NCI-H1930 (cell line): ENCODE data around the gene FCGR3A.
"Not testable (repeated sequence)": the region's sequence is repeated elsewhere in the genome, so short reads cannot be mapped to it uniquely, and the experiment has no call there.

Experiments
- DNase-seq, 2 experiments: peaks; one replicate each; lab custom pipeline; 2025; lab: John Stamatoyannopoulos, UW

Gene FCGR3A

GRCh38 chr1:161549652-161550051, at the start of gene FCGR3A:
TSS of gene FCGR3A (minus strand) at chr1:161549818. CDS start at chr1:161549736, 82 bp downstream.
- no peak for DNase-seq

GRCh38 chr1:161597077-161597476, 47.5 kb upstream of the FCGR3A start:
- DNase-seq = not testable (repeated sequence)

- not testable (repeated sequence) for DNase-seq
These were observed 46.0 kb upstream of the FCGR3A start for GRCh38 chr1:161595583-161595982.

- not testable (repeated sequence) for DNase-seq
These were observed 45.6 kb upstream of the FCGR3A start for GRCh38 chr1:161595173-161595572.

DNA sequence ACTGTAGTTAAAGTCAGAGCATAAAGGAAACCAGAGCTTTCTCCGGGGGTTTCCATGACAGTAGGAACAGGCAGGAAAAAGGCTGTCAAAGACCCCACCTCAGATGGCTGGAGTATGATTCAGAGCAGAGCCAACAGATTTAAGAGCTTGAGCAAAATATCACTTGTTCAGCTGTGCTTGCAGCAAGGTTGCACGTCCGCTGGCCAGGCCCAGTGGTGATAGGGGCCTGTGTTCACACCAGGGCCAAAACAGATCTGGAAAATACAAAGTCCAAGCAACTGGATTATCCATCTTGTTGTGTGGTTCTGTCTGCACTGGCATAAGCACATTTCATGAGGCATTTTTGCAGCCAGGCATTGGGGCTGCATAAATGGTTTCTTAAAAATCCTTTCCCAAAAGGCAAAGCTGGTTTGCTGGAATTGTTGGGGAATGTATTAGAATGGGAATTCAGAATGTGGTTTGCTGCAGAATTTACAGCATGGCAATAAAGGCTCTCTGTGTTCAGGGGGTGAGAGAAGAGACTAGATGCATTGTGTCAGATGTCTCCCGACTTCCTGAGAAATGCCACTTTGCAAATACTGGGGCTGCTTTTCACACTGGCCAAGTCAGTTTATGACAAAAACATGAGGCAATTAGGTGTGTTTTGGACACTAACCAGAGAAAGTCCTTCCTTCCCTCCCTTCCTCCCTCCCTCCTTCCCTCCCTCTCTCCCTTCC, 44.8 kb upstream of the FCGR3A start:
- not testable (repeated sequence) for DNase-seq

- not testable (repeated sequence) for DNase-seq
These were observed 43.6 kb upstream of the FCGR3A start for GRCh38 chr1:161593092-161593755.

DNA sequence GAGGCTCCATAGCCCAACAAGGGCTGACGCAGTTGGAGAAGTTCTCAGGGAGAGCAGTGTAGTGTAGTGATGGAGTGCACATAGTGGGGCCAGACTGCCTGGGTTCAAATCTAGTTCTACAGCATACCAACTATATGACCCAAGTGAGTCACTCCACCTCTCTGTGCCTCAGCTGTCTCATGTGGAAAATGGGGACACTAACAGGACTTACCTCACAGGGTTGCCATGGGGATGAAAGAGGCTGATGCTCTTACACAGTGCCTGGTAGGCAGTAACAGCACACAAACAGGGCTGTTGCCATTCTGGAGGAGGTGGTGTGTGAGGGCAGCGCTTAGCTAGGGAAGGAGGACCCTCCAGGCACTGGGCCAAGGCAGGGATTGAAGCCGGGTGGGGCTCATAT, 43.0 kb upstream of the FCGR3A start:
- DNase-seq = not testable (repeated sequence)

GRCh38 chr1:161589920-161590319, 40.3 kb upstream of the FCGR3A start:
- not testable (repeated sequence) for DNase-seq

- not testable (repeated sequence) for DNase-seq
These were observed 39.7 kb upstream of the FCGR3A start for GRCh38 chr1:161589365-161589764.

DNA sequence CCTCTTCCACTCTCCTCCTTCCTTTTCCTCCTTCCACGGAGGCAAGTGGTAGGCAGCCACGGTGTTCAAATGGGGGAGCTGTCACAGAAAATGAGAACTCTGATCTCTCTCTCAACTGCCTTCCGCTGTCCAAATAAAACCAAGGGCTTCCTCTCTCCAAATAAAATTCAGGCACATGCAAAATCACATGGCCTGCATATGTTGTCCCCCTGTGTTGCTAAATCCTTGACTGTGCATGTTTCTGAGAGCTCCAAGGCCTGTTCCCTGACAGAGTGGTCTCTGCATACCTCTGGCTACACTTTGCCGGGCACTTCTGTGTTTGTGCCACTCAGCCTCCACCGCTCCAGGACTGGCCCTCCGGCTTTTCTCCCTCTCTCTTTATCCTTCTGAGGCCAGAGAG, 39.0 kb upstream of the FCGR3A start:
- not testable (repeated sequence) for DNase-seq

DNA sequence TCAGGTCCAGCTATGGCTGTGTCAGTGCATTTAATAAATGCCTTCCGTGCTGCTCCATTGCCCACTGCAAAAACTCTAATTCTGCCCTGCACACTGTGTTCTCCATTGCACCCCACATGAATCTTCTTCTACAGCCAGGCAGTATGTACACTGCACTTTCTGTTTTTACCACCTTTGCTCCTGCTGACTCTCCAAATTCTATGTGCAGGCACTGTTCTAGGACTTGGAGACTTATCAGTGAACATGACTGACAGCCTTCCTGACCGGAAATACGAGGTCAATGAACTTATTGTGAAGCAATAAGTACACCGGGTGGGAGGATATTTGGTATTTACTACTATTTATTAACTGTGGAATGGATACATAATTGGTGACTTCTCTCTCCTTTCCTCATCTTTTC, 33.3 kb upstream of the FCGR3A start:
- DNase-seq = not testable (repeated sequence)

GRCh38 chr1:161580879-161581537, 31.4 kb upstream of the FCGR3A start:
- DNase-seq = not testable (repeated sequence)

GRCh38 chr1:161579856-161580507, 30.4 kb upstream of the FCGR3A start:
- not testable (repeated sequence) for DNase-seq

DNA sequence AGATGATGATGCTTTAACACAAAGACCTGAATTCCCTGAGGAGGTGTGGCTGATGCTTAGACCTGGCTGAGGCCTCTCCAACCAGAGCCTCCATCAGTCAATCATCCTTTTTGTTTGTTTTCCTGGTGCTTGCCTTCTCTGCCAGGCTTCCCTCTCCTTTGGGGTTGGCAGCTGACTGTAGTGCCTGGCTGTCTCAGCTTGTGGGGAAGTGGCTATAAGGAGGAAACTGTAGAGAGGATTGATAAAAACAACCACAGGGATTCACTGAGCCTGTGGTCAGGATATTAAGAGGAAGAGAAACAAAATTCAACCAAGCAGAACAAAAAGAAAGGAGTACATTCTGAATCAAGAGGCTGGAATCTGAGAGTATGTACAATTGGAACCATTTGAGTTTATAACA, 27.1 kb upstream of the FCGR3A start:
- not testable (repeated sequence) for DNase-seq

- DNase-seq = not testable (repeated sequence)
These were observed 22.1 kb upstream of the FCGR3A start for GRCh38 chr1:161571703-161572102.

- DNase-seq = not testable (repeated sequence)
These were observed 17.0 kb upstream of the FCGR3A start for GRCh38 chr1:161566602-161566960.

DNA sequence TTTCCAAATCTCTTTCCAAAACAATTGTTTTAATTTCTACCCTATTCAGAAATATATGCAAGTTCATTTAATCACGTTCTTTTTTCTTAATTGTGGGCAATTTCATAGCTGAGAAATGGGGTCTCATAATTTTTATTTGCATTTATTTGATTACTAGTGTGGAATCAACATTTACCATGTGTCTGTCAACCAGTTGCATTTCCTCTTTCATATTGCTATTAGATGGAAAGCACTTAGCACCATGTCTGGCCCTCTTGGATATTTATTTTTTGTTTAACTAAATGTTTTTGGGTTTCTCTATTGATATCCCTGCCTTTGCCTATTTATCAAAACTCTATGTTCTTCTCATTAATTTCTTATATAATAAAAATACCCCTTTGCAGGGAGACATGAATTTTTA, 13.9 kb upstream of the FCGR3A start:
- not testable (repeated sequence) for DNase-seq

- DNase-seq = not testable (repeated sequence)
These were observed 12.8 kb upstream of the FCGR3A start for GRCh38 chr1:161562441-161562840.

- DNase-seq = not testable (repeated sequence)
These were observed 11.5 kb upstream of the FCGR3A start for GRCh38 chr1:161560960-161561715.

GRCh38 chr1:161557506-161558450, 8.2 kb upstream of the FCGR3A start:
- not testable (repeated sequence) for DNase-seq
